ENCODE measurements around the gene CTXND1.

The CTXND1 gene

DNA sequence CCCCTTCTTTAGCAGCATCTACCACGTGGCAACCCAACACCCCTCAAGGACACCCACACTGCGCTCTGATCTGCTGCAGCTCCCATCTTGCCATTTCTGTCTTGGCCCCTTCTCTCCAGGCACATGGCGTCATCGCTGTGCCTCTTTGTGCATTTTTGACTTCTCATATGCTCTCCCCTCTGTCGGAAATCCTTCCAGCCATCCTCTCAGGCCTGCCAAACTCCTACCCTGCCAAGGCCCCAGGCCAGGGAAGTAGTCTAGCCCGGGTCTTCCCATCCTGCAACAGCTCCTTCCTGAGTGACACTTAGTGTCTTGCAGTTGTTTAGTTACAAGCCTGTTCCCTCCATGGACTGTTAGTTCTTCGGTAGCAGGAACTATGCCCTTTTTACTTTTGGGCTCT, 34.0 kb upstream of the CTXND1 start:
- no peak overlapping the region for H3K4me3 ChIP-seq (ENCODE audit: low read depth, low read length)
- no peak for DNase-seq (ENCODE audit: low read depth)
- in situ Hi-C loops (cut with HindIII; ENCODE audit: low sequenced_read_pairs): no loop called here
- TF ChIP-seq, protein P1, sequence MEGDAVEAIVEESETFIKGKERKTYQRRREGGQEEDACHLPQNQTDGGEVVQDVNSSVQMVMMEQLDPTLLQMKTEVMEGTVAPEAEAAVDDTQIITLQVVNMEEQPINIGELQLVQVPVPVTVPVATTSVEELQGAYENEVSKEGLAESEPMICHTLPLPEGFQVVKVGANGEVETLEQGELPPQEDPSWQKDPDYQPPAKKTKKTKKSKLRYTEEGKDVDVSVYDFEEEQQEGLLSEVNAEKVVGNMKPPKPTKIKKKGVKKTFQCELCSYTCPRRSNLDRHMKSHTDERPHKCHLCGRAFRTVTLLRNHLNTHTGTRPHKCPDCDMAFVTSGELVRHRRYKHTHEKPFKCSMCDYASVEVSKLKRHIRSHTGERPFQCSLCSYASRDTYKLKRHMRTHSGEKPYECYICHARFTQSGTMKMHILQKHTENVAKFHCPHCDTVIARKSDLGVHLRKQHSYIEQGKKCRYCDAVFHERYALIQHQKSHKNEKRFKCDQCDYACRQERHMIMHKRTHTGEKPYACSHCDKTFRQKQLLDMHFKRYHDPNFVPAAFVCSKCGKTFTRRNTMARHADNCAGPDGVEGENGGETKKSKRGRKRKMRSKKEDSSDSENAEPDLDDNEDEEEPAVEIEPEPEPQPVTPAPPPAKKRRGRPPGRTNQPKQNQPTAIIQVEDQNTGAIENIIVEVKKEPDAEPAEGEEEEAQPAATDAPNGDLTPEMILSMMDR (IDR thresholded peaks at IDR 0.05; ENCODE audit: low read depth, low read length, missing control alignments): no peak

GRCh38 chr15:80285379-80285778, 33.4 kb upstream of the CTXND1 start:
- in situ Hi-C loops (cut with HindIII; ENCODE audit: low sequenced_read_pairs): no loop called here

DNA sequence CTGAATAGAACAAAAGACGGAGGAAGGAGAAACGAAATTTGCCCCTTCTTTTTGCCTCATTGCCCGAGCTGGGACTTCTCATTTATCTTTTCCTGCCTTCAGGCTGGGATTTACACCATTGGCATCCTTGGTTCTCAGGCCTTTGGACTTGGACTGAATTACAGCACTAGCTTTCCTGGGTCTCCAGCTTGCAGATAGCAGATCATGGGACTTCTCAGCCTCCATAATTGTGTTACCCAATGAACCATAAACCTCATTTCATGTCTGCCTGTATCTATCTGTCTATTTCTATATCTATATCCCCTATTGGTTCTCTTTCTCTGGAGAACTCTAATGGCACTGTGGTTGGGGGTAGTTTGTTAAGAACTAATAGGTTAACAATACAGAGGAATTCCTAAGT, 31.5 kb upstream of the CTXND1 start:
- in situ Hi-C loops (cut with HindIII; ENCODE audit: low sequenced_read_pairs): no loop called here
- TF ChIP-seq, protein P1 (IDR thresholded peaks at IDR 0.05; ENCODE audit: low read depth, low read length, missing control alignments): no peak
- no peak overlapping the region for H3K4me3 ChIP-seq (ENCODE audit: low read depth, low read length)
- DNase-seq (ENCODE audit: low read depth): no peak

More at GRCh38 chr15:80285379-80285778, 33.4 kb upstream of the CTXND1 start:
- H3K4me3 ChIP-seq (ENCODE audit: low read depth, low read length): no peak overlapping the region
- TF ChIP-seq, protein P1 (IDR thresholded peaks at IDR 0.05; ENCODE audit: low read depth, low read length, missing control alignments): no peak
- DNase-seq (ENCODE audit: low read depth): no peak

DNA sequence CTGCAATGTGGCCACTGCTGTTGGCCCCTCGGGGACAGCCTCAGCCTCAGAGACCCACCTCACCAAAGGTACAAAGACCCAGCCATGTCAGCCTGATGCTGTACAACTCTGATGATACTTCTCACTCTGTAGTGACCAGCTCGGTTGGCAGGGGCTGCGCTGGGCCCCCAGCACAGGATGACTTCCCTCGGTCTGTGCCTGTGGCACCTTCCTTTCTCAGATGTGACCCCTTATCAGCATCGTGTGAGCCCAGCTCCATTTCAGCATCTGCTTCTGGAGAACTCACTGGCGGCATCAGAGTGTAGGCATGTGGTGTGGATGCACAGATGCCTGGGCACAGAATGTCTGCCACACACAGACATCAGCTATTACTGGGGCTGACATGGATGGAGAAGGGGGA, 25.1 kb upstream of the CTXND1 start:
- DNase-seq (ENCODE audit: low read depth): no peak
- H3K4me3 ChIP-seq (ENCODE audit: low read depth, low read length): no peak overlapping the region
- TF ChIP-seq, protein P1 (IDR thresholded peaks at IDR 0.05; ENCODE audit: low read depth, low read length, missing control alignments): no peak
- in situ Hi-C loops (cut with HindIII; ENCODE audit: low sequenced_read_pairs): no loop called here

- no peak overlapping the region for H3K4me3 ChIP-seq (ENCODE audit: low read depth, low read length)
- DNase-seq (ENCODE audit: low read depth): peak; percentile 4
- in situ Hi-C loops (cut with HindIII; ENCODE audit: low sequenced_read_pairs): no loop called here
- TF ChIP-seq, protein P1 (IDR thresholded peaks at IDR 0.05; ENCODE audit: low read depth, low read length, missing control alignments): no peak
These were observed 23.9 kb upstream of the CTXND1 start for GRCh38 chr15:80275961-80276360.

DNA sequence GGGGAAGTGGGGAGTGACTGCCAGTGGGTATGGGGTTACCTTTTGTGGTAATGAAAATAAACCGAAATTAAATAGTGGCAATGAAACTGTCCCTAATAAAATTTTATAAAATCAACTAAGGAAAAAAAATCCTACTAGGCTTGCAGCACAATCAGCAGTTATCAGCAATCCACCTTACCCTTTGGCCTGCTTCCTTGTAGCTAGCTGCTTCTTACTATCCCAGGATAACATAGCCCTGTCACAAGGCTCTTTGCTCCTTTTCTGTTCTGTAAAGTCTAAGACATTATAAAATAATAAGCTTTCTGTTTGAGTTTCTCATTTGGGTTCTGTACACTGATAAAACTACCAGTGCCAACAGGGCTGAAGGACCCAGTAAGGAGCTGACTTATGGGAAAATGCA, 23.0 kb upstream of the CTXND1 start:
- in situ Hi-C loops (cut with HindIII; ENCODE audit: low sequenced_read_pairs): no loop called here
- TF ChIP-seq, protein P1 (IDR thresholded peaks at IDR 0.05; ENCODE audit: low read depth, low read length, missing control alignments): no peak
- no peak for DNase-seq (ENCODE audit: low read depth)

GRCh38 chr15:80274554-80274953, 22.5 kb upstream of the CTXND1 start:
- DNase-seq (ENCODE audit: low read depth): no peak
- in situ Hi-C loops (cut with HindIII; ENCODE audit: low sequenced_read_pairs): no loop called here
- TF ChIP-seq, protein P1 (IDR thresholded peaks at IDR 0.05; ENCODE audit: low read depth, low read length, missing control alignments): no peak
- no peak overlapping the region for H3K4me3 ChIP-seq (ENCODE audit: low read depth, low read length)

More for the DNA sequence above, 23.0 kb upstream of the CTXND1 start:
- no peak overlapping the region for H3K4me3 ChIP-seq (ENCODE audit: low read depth, low read length)
